ENCODE results near the gene SLIT3.

- TF ChIP-seq CTBP1 (IDR thresholded peaks at IDR 0.05; ENCODE audit: borderline replicate concordance), result no peak
- TF ChIP-seq BHLHE40 (IDR thresholded peaks at IDR 0.05; ENCODE audit: borderline replicate concordance), result no peak
- TF ChIP-seq ELF4 (IDR thresholded peaks at IDR 0.05), result no peak
- TF ChIP-seq FOXM1 (IDR thresholded peaks at IDR 0.05; ENCODE audit: borderline replicate concordance), result no peak
- TF ChIP-seq ARNT (IDR thresholded peaks at IDR 0.05), result no peak
These were observed 172.3 kb downstream of the SLIT3 start for GRCh38 chr5:169128679-169129078.
